H1 (cell line): ENCODE measurements around the gene TMEM161B. TPM values are rescaled to one million over a fixed set of nuclear protein-coding genes. Genes with fewer than 3 reads are reported as not detected.

ENCODE experiments used
- ATF3 ChIP-seq: IDR thresholded peaks from 2 replicates; pipeline ENCODE4 v1.6.1; 2011; ENCODE audit warnings: low read depth, mild to moderate bottlenecking, low read length; ENCODE audit not compliant: insufficient read depth
- BRCA1 ChIP-seq: IDR thresholded peaks from 2 replicates; pipeline ENCODE4 v1.6.1; 2012; ENCODE audit warnings: low read depth, low read length, improper control_type of control experiment
- CEBPB ChIP-seq: IDR thresholded peaks from 2 replicates; pipeline ENCODE4 v1.6.1; 2012; ENCODE audit warnings: low read depth, low read length
- CHD2 ChIP-seq: IDR thresholded peaks from 2 replicates; pipeline ENCODE4 v1.6.1; 2012; ENCODE audit warnings: low read length, improper control_type of control experiment
- HDAC6 ChIP-seq: IDR thresholded peaks from one replicate; pipeline ENCODE4 v1.7.1; 2012; ENCODE audit warnings: low read depth, mild to moderate bottlenecking, inconsistent platforms, low read length, moderate library complexity
- KDM1A ChIP-seq: fragments of 200-600, 300-600 bp; sonication (generic); IDR thresholded peaks from 2 replicates; pipeline ENCODE4 v1.7.1; 2016; ENCODE audit warnings: mild to moderate bottlenecking, low read length, borderline replicate concordance
- MAX ChIP-seq: IDR thresholded peaks from 2 replicates; pipeline ENCODE4 v1.6.1; 2012; ENCODE audit warnings: inconsistent platforms
- NANOG ChIP-seq: IDR thresholded peaks from 2 replicates; pipeline ENCODE4 v1.6.1; 2011; ENCODE audit warnings: low read length, low read depth, mild to moderate bottlenecking, inconsistent platforms; ENCODE audit not compliant: insufficient read depth, poor library complexity, severe bottlenecking
- RNF2 ChIP-seq: fragments of 200-900, 300-1000 bp; sonication (generic); IDR thresholded peaks from 2 replicates; pipeline ENCODE4 v1.7.1; 2016; ENCODE audit warnings: borderline replicate concordance, low read depth, mild to moderate bottlenecking, antibody characterized with exemption, low read length; ENCODE audit not compliant: poor library complexity, severe bottlenecking; ENCODE audit errors: missing control alignments
- SP4 ChIP-seq: IDR thresholded peaks from 2 replicates; pipeline ENCODE4 v1.6.1; 2012; ENCODE audit warnings: low read length, inconsistent platforms
- polyA plus RNA-seq, 7 experiments: library from polyadenylated mRNA; depleted of rRNA in 3 of 7; stranded (reverse) in 5 of 7; unstranded in 2 of 7; fragments of >200 nt in 5 of 7; fragments of 200-250 nt in 2 of 7; gene quantifications; 1 replicate in 5 of 7; 2 replicates in 1 of 7; 4 replicates in 1 of 7; pipeline versions ENCODE4 v1.2.1 to v1.2.3, GENCODE V29; 2011 to 2013; ENCODE audit warnings: missing spikeins in 2 of 7, mixed read lengths in 2 of 7
- total RNA-seq: library from RNA; stranded (reverse); fragmentation: NEBNext Ultra II Directional; extraction: Animal tissue kit (Norgen Biotek cat#: 25700); gene quantifications from 2 replicates; pipeline ENCODE4 v1.2.1, GENCODE V29; 2021
- TF ChIP-seq, protein P1 (sequence below): fragments of 300-600 bp; sonication (generic); IDR thresholded peaks from 2 replicates; pipeline ENCODE4 v1.7.1; 2012; ENCODE audit warnings: low read length, moderate library complexity, mild to moderate bottlenecking, inconsistent platforms; ENCODE audit not compliant: insufficient replicate concordance

The TMEM161B gene
- total and polyA plus RNA-seq, 2 of the 8 experiments (the other 6 are each of a cell fraction or from before 2014, with no cell fraction given), result 7.4 to 13.8 TPM

- TF ChIP-seq, protein P1, sequence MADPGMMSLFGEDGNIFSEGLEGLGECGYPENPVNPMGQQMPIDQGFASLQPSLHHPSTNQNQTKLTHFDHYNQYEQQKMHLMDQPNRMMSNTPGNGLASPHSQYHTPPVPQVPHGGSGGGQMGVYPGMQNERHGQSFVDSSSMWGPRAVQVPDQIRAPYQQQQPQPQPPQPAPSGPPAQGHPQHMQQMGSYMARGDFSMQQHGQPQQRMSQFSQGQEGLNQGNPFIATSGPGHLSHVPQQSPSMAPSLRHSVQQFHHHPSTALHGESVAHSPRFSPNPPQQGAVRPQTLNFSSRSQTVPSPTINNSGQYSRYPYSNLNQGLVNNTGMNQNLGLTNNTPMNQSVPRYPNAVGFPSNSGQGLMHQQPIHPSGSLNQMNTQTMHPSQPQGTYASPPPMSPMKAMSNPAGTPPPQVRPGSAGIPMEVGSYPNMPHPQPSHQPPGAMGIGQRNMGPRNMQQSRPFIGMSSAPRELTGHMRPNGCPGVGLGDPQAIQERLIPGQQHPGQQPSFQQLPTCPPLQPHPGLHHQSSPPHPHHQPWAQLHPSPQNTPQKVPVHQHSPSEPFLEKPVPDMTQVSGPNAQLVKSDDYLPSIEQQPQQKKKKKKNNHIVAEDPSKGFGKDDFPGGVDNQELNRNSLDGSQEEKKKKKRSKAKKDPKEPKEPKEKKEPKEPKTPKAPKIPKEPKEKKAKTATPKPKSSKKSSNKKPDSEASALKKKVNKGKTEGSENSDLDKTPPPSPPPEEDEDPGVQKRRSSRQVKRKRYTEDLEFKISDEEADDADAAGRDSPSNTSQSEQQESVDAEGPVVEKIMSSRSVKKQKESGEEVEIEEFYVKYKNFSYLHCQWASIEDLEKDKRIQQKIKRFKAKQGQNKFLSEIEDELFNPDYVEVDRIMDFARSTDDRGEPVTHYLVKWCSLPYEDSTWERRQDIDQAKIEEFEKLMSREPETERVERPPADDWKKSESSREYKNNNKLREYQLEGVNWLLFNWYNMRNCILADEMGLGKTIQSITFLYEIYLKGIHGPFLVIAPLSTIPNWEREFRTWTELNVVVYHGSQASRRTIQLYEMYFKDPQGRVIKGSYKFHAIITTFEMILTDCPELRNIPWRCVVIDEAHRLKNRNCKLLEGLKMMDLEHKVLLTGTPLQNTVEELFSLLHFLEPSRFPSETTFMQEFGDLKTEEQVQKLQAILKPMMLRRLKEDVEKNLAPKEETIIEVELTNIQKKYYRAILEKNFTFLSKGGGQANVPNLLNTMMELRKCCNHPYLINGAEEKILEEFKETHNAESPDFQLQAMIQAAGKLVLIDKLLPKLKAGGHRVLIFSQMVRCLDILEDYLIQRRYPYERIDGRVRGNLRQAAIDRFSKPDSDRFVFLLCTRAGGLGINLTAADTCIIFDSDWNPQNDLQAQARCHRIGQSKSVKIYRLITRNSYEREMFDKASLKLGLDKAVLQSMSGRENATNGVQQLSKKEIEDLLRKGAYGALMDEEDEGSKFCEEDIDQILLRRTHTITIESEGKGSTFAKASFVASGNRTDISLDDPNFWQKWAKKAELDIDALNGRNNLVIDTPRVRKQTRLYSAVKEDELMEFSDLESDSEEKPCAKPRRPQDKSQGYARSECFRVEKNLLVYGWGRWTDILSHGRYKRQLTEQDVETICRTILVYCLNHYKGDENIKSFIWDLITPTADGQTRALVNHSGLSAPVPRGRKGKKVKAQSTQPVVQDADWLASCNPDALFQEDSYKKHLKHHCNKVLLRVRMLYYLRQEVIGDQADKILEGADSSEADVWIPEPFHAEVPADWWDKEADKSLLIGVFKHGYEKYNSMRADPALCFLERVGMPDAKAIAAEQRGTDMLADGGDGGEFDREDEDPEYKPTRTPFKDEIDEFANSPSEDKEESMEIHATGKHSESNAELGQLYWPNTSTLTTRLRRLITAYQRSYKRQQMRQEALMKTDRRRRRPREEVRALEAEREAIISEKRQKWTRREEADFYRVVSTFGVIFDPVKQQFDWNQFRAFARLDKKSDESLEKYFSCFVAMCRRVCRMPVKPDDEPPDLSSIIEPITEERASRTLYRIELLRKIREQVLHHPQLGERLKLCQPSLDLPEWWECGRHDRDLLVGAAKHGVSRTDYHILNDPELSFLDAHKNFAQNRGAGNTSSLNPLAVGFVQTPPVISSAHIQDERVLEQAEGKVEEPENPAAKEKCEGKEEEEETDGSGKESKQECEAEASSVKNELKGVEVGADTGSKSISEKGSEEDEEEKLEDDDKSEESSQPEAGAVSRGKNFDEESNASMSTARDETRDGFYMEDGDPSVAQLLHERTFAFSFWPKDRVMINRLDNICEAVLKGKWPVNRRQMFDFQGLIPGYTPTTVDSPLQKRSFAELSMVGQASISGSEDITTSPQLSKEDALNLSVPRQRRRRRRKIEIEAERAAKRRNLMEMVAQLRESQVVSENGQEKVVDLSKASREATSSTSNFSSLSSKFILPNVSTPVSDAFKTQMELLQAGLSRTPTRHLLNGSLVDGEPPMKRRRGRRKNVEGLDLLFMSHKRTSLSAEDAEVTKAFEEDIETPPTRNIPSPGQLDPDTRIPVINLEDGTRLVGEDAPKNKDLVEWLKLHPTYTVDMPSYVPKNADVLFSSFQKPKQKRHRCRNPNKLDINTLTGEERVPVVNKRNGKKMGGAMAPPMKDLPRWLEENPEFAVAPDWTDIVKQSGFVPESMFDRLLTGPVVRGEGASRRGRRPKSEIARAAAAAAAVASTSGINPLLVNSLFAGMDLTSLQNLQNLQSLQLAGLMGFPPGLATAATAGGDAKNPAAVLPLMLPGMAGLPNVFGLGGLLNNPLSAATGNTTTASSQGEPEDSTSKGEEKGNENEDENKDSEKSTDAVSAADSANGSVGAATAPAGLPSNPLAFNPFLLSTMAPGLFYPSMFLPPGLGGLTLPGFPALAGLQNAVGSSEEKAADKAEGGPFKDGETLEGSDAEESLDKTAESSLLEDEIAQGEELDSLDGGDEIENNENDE, result no peak
- TF ChIP-seq RNF2, result no peak
- no peak for TF ChIP-seq BRCA1
- TF ChIP-seq HDAC6, result no peak
- no peak for TF ChIP-seq CHD2
- TF ChIP-seq MAX, result no peak
- TF ChIP-seq KDM1A, result no peak
- peak; percentile 66 for TF ChIP-seq NANOG
- no peak for TF ChIP-seq ATF3
- no peak for TF ChIP-seq CEBPB
- TF ChIP-seq SP4, result no peak
These were observed 11.8 kb downstream of the TMEM161B start (continued) for GRCh38 chr5:88256872-88257271.
